Right cardiac atrium (tissue), 5 donors: ENCODE data around the gene SLC38A11. TPM values are rescaled to one million over a fixed set of nuclear protein-coding genes. Genes with fewer than 3 reads are reported as not detected.

ENCODE experiments used
- ATAC-seq, 2 donors: fragments of 200-7000 bp; cut with Tn5 transposase; one replicate each; pipeline versions ENCODE4 v1.8.0 to v1.9.1; 2020; ENCODE audit warnings: moderate library complexity in 2 of 2, mild to moderate bottlenecking in 1 of 2
- DNase-seq, 3 donors: peaks; one replicate each; pipeline ENCODE4 v3.0.0-alpha.2; 2020
- H3K27ac ChIP-seq: one replicate; pipeline ENCODE4 v1.5.1; 2013; ENCODE audit warnings: mild to moderate bottlenecking, low read length, control low read depth, moderate library complexity
- H3K27me3 ChIP-seq: one replicate; pipeline ENCODE4 v1.6.1; 2013; ENCODE audit not compliant: control insufficient read depth, insufficient read depth
- H3K4me1 ChIP-seq: one replicate; pipeline ENCODE4 v1.6.1; 2013; ENCODE audit warnings: low read length; ENCODE audit not compliant: control insufficient read depth, insufficient read depth
- H3K4me3 ChIP-seq: one replicate; pipeline ENCODE4 v1.5.1; 2013; ENCODE audit warnings: low read length, control low read depth
- H3K9me3 ChIP-seq: one replicate; pipeline ENCODE4 v1.6.1; 2013; ENCODE audit warnings: low read length; ENCODE audit not compliant: control insufficient read depth
- WGBS: extraction: QIAGEN DNeasy Blood & Tissue Kit; methylation state at CpG from one replicate; pipeline ENCODE4 v1.1.7; 2013; 5-methylcytosine and 5-hydroxymethylcytosine counted together
- intact Hi-C, 4 donors: fragments of 100-400 bp; cut with DNase I; formaldehyde crosslinking; loops; one replicate each; pipeline versions ENCODE4 v1.11.0 to v1.14.0; 2022 to 2023
- polyA plus RNA-seq: library from polyadenylated mRNA; stranded (reverse); fragments of 200-250 nt; gene quantifications from one replicate; pipeline ENCODE4 v1.2.3, GENCODE V29; 2013
- total RNA-seq, 4 donors: library from RNA; stranded (reverse); fragmentation: NEBNext Ultra II Directional; extraction: Animal tissue kit (Norgen Biotek cat#: 25700); gene quantifications; one replicate each; pipeline ENCODE4 v1.2.1, GENCODE V29; 2021
- donor health status: healthy with polysubstance abuse.
- donor health status: DM: no; HTN: yes; CAD: no.
- donor health status: DM: no; HTN: no; CAD: no.
- donor health status: DM: no; HTN: yes; CAD: no; lungs with severe emphysema.
- donor health status: DM: yes; HTN: yes; CAD: no.

Gene SLC38A11
- total and polyA plus RNA-seq, 5 donors, result 0.08 to 0.25 (median 0.17) TPM; not detected in 2

DNA sequence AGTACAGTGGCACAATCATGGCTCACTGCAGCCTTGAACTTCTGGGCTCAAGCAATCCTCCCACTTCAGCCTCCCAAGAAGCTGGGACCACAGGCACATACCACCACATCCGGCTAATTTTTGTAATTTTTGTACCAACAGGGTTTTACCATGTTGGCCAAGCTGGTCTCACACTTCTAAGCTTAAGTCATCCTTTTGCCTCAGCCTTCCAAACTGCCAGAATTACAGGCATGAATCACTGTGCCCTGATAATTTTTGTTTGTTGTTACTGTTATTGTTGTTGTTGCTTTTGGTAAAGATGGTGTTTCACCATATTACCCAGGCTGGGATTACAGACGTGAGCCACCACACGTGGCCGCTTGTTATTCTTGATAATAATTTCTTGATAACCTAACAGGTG lies 103.2 kb downstream of the SLC38A11 start:
- ATAC-seq (no peak), DNase-seq (no peak)
- Histone ChIP-seq H3K27me3 (no peaks in the 10 kb centered on the region), H3K9me3 (no peaks in the 10 kb centered on the region), H3K4me1 (no peaks in the 10 kb centered on the region), H3K27ac (no peak overlapping the region), H3K4me3 (no peak overlapping the region)
- WGBS, result 87% methylated on average over 4 of the region's 4 CpGs
- intact Hi-C loops, result no loop called here

DNA sequence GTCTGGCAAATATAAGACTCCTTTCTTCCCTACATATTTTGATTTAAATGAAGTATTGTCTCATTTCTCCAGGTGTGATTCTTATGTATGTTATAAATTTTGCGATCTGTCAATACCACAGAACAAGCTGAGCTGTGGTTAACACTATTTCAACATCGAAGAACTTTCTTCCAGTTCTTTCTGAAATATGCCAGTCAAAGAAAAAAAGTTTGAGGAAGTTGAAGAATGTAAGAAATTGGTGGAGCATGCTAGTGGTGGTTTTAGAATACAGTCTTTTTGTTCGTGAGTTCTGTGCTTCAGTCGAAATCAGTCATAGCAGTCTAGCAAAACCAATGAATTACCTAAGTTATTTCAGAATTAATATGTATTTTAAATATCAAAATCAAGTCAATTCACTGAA lies 105.1 kb downstream of the SLC38A11 start:
- intact Hi-C loops, result no loop called here
- no peaks in the 10 kb centered on the region for H3K27me3 ChIP-seq
- no peaks in the 10 kb centered on the region for H3K9me3 ChIP-seq
- ATAC-seq, result no peak
- no peak overlapping the region for H3K27ac ChIP-seq
- H3K4me1 ChIP-seq, result no peaks in the 10 kb centered on the region
- no peak for DNase-seq
- H3K4me3 ChIP-seq, result no peak overlapping the region
- 77% methylated on average over 4 of the region's 4 CpGs for WGBS

- intact Hi-C loops, result loop anchor here in 2 of 4 donors (10.0 kb wide), 3 partner anchors 55 to 115 kb away; no protein-coding TSS in a partner anchor
- no peaks in the 10 kb centered on the region for H3K9me3 ChIP-seq
- no peaks in the 10 kb centered on the region for H3K4me1 ChIP-seq
- no peak overlapping the region for H3K27ac ChIP-seq
- no peak for ATAC-seq
- no peaks in the 10 kb centered on the region for H3K27me3 ChIP-seq
- WGBS, result 30% methylated on average over 1 of the region's 1 CpG
- no peak for DNase-seq
- no peak overlapping the region for H3K4me3 ChIP-seq
These were observed 105.8 kb downstream of the SLC38A11 start for GRCh38 chr2:164849506-164849905.

DNA sequence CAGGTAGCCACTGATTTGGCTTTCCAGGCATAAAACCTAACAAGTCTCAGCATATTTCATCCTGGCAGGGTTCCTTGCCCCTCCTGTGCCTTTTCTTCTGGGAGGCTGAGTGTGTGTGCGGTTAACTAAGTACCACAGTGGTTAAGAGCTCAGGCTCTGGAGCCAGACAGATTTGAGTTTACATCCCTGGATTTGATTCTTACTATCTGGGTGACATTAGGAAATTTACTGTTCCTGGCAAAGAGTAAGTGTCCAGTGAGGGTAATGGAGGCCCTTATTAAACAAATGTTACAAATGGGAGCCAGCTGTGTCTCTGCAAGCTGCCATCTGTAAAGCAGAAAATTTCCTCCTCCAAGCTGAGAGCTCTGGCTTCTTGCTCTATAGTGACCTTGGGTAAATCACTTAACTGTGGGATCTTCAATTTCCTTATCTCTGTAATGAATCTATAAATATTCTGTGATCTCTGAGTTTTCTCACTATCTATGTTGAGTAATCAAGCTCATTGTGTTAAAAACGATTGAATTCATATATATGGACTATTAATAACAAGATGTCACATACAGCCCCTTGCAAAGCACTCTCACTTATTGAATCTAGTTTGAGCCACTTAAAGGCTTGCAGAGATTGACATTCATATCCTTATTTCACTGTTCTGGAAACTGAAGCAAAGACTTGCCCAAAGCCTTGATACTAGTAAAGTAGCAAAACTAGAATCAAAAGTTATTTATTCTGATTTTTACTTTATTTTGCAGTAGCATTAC lies 107.2 kb downstream of the SLC38A11 start:
- no peak for DNase-seq
- H3K4me3 ChIP-seq, result no peak overlapping the region
- no peaks in the 10 kb centered on the region for H3K27me3 ChIP-seq
- WGBS, result 73% methylated on average over 2 of the region's 2 CpGs
- H3K9me3 ChIP-seq, result no peaks in the 10 kb centered on the region
- no peak overlapping the region for H3K27ac ChIP-seq
- H3K4me1 ChIP-seq, result no peaks in the 10 kb centered on the region
- intact Hi-C loops, result loop anchor here in 2 of 4 donors (10.0 kb wide), 3 partner anchors 57 to 113 kb away; no protein-coding TSS in a partner anchor
- ATAC-seq, result no peak

DNA sequence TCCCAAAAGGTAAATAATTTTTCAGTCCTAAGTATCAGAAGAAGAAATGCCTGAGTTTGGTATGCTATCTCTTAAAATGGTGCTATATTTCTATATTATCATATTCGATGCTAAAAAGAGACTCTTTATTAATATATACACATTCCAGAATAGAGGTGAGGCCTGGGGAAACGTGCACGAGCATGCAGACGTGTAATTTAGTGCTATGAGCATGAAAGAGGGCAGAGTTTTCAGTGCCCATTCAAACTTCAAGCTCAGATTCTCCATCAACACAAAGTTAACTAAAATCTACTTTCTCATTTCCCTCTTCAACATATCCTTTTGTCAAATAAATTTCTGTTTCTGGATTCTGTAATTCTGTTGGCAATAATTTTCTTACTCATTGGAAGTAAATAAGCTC lies 108.0 kb downstream of the SLC38A11 start:
- ATAC-seq, result no peak

GRCh38 chr2:164846276-164846675 lies 109.0 kb downstream of the SLC38A11 start:
- DNase-seq, result no peak
- H3K27ac ChIP-seq, result no peak overlapping the region
- no peaks in the 10 kb centered on the region for H3K9me3 ChIP-seq
- 97% methylated on average over 2 of the region's 2 CpGs for WGBS
- no peak overlapping the region for H3K4me3 ChIP-seq
- intact Hi-C loops, result loop anchor here in 2 of 4 donors (10.0 kb wide), 3 partner anchors 59 to 111 kb away; no protein-coding TSS in a partner anchor
- ATAC-seq, result no peak
- H3K27me3 ChIP-seq, result no peaks in the 10 kb centered on the region
- no peaks in the 10 kb centered on the region for H3K4me1 ChIP-seq

More for the DNA sequence above, 108.0 kb downstream of the SLC38A11 start:
- Histone ChIP-seq H3K9me3 (no peaks in the 10 kb centered on the region), H3K4me1 (no peaks in the 10 kb centered on the region), H3K27ac (no peak overlapping the region), H3K27me3 (no peaks in the 10 kb centered on the region), H3K4me3 (no peak overlapping the region)
- no peak for DNase-seq
- 91% methylated on average over 4 of the region's 4 CpGs for WGBS
- intact Hi-C loops, result loop anchor here in 2 of 4 donors (10.0 kb wide), 3 partner anchors 58 to 112 kb away; no protein-coding TSS in a partner anchor

Other genes with a start within 250 kb of the SLC38A11 start
- gene COBLL1, start 113.7 kb downstream of the SLC38A11 start, total RNA-seq, result 1 to 10 TPM; 7.3 to 9.2 (median 8.6) TPM
- 3.2 TPM for gene COBLL1, start 113.7 kb downstream of the SLC38A11 start, polyA plus RNA-seq
- under 1 TPM; 0.26 to 0.85 (median 0.50) TPM for gene SCN3A, start 248.5 kb upstream of the SLC38A11 start, total RNA-seq
- 0.54 TPM for gene SCN3A, start 248.5 kb upstream of the SLC38A11 start, polyA plus RNA-seq